ENCODE measurements around the gene HOXA10.

- TF ChIP-seq TAF1 (IDR thresholded peaks at IDR 0.05; ENCODE audit: borderline replicate concordance, low read depth, low read length) (no peak), POLR2A (IDR thresholded peaks at IDR 0.05; ENCODE audit: low read depth, low read length) (no peak)
These were observed 3.1 kb upstream of the HOXA10 start for GRCh38 chr7:27176962-27177794.

Data from GM12892 (cell line).